ENCODE data around the gene NFATC3.

DNA sequence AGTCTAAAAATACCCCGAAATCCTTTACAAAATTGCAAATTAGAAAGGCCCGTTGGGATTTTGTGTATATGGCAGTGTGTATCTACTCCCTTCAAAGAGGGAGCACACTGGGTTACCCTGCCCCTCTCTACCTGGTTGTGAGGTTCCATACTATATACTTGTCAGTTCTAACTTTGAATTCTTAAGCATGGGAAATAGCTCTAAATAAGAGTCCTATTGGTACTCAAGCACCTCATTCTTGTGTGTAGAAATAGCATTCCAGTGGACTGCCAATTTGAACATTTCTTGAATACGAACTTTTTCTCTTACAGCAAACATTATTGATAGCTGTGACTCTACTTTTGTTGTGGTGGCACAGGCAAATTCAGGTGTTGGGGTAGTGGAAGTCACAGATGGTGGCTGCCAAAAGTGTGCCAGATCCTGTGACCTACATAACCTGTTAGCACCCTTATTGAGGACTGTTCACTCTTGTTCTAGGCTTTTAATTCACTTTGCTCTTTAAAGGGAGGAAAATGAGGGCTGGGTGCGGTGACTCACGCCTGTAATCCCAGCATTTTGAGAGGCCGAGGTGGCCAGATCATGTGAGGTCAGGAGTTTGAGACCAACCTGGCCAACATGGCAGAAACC lies 134.7 kb downstream of the NFATC3 start:
- TF ChIP-seq, protein P1, sequence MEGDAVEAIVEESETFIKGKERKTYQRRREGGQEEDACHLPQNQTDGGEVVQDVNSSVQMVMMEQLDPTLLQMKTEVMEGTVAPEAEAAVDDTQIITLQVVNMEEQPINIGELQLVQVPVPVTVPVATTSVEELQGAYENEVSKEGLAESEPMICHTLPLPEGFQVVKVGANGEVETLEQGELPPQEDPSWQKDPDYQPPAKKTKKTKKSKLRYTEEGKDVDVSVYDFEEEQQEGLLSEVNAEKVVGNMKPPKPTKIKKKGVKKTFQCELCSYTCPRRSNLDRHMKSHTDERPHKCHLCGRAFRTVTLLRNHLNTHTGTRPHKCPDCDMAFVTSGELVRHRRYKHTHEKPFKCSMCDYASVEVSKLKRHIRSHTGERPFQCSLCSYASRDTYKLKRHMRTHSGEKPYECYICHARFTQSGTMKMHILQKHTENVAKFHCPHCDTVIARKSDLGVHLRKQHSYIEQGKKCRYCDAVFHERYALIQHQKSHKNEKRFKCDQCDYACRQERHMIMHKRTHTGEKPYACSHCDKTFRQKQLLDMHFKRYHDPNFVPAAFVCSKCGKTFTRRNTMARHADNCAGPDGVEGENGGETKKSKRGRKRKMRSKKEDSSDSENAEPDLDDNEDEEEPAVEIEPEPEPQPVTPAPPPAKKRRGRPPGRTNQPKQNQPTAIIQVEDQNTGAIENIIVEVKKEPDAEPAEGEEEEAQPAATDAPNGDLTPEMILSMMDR (IDR thresholded peaks at IDR 0.05), result no peak
- TF ChIP-seq EZH2 (IDR thresholded peaks at IDR 0.05), result no peak

Measured in neural progenitor cell (in vitro differentiated cells).